Astrocyte (in vitro differentiated cells and primary cell): ENCODE data around the gene AFF3. TPM values are rescaled to one million over a fixed set of nuclear protein-coding genes. Genes with fewer than 3 reads are reported as not detected.
"Not testable (repeated sequence)": the region's sequence is repeated elsewhere in the genome, so short reads cannot be mapped to it uniquely, and the experiment has no call there.

ENCODE experiments used
- DNase-seq: peaks from one replicate; pipeline ENCODE4 v3.0.0-alpha.2; 2010; ENCODE audit warnings: low read depth
- FAIRE-seq: peaks from 2 replicates; lab custom pipeline; 2011; peaks lifted over from hg19 to GRCh38; lab: Jason Lieb, UNC
- H2AFZ ChIP-seq: 2 replicates; pipeline ENCODE4 v1.6.0; 2012; ENCODE audit warnings: low read depth, low read length, inconsistent platforms
- H3K27ac ChIP-seq: 2 replicates; pipeline ENCODE4 v1.5.1; 2011; ENCODE audit warnings: low read depth, low read length, inconsistent platforms
- H3K27me3 ChIP-seq: 2 replicates; pipeline ENCODE4 v1.6.0; 2011; ENCODE audit warnings: low read length, inconsistent platforms; ENCODE audit not compliant: insufficient read depth
- H3K36me3 ChIP-seq: 2 replicates; pipeline ENCODE4 v1.5.1; 2011; ENCODE audit warnings: low read length, inconsistent platforms; ENCODE audit not compliant: insufficient read depth
- H3K4me1 ChIP-seq: 2 replicates; pipeline ENCODE4 v1.5.1; 2011; ENCODE audit warnings: low read length, inconsistent platforms; ENCODE audit not compliant: insufficient read depth
- H3K4me2 ChIP-seq: 2 replicates; pipeline ENCODE4 v1.6.0; 2012; ENCODE audit warnings: low read length, inconsistent platforms
- H3K4me3 ChIP-seq: 2 replicates; pipeline ENCODE4 v1.5.1; 2011; ENCODE audit warnings: low read depth, mild to moderate bottlenecking, low read length, inconsistent platforms; ENCODE audit not compliant: insufficient read depth
- H3K79me2 ChIP-seq: 2 replicates; pipeline ENCODE4 v1.6.0; 2012; ENCODE audit warnings: mild to moderate bottlenecking, low read length, inconsistent platforms; ENCODE audit not compliant: insufficient read depth
- H3K9ac ChIP-seq: 2 replicates; pipeline ENCODE4 v1.6.0; 2012; ENCODE audit warnings: mild to moderate bottlenecking, low read length, inconsistent platforms
- H3K9me3 ChIP-seq: 2 replicates; pipeline ENCODE4 v1.5.1; 2012; ENCODE audit warnings: low read depth, mild to moderate bottlenecking, low read length, inconsistent platforms; ENCODE audit not compliant: insufficient read depth
- H4K20me1 ChIP-seq: 2 replicates; pipeline ENCODE4 v1.6.0; 2012; ENCODE audit warnings: low read length, inconsistent platforms; ENCODE audit not compliant: insufficient read depth
- H3K27ac Mint-ChIP-seq: one replicate; pipeline ENCODE4 v1.8.0; 2021; ENCODE audit warnings: mild to moderate bottlenecking, mixed read lengths; ENCODE audit not compliant: unreplicated experiment
- H3K27me3 Mint-ChIP-seq: one replicate; pipeline ENCODE4 v1.8.0; 2021; ENCODE audit warnings: low read depth, mixed read lengths; ENCODE audit not compliant: unreplicated experiment
- H3K36me3 Mint-ChIP-seq: one replicate; pipeline ENCODE4 v1.8.0; 2021; ENCODE audit warnings: low read depth, mixed read lengths; ENCODE audit not compliant: unreplicated experiment
- H3K4me1 Mint-ChIP-seq: one replicate; pipeline ENCODE4 v1.8.0; 2021; ENCODE audit warnings: low read depth, mixed read lengths; ENCODE audit not compliant: unreplicated experiment
- H3K4me3 Mint-ChIP-seq: one replicate; pipeline ENCODE4 v1.8.0; 2021; ENCODE audit warnings: mild to moderate bottlenecking, moderate library complexity, mixed read lengths; ENCODE audit not compliant: unreplicated experiment
- H3K9me3 Mint-ChIP-seq: one replicate; pipeline ENCODE4 v1.8.0; 2021; ENCODE audit warnings: mild to moderate bottlenecking, mixed read lengths; ENCODE audit not compliant: unreplicated experiment
- CTCF ChIP-seq: IDR thresholded peaks from 2 replicates; pipeline ENCODE4 v1.5.1; 2011; ENCODE audit warnings: low read depth, mild to moderate bottlenecking, inconsistent platforms, low read length, moderate library complexity; ENCODE audit not compliant: insufficient read depth
- EZH2 ChIP-seq: IDR thresholded peaks from 2 replicates; pipeline ENCODE4 v1.6.1; 2012; ENCODE audit warnings: mild to moderate bottlenecking, low read length, inconsistent platforms; ENCODE audit not compliant: insufficient read depth
- total RNA-seq: library from RNA; stranded (reverse); gene quantifications from 2 replicates; pipeline ENCODE4 v1.2.1, GENCODE V29; 2021

Gene AFF3
- total RNA-seq, 1 donor from 2014 or later: 14.7 TPM

GRCh38 chr2:99504844-99505584 lies 637.4 kb downstream of the AFF3 start:
- H3K9me3 Mint-ChIP-seq: no peaks in the 10 kb centered on the region
- Histone ChIP-seq H3K9me3 (no peaks in the 10 kb centered on the region), H3K27ac (no peak overlapping the region), H3K9ac (no peak overlapping the region), H4K20me1 (no peaks in the 10 kb centered on the region), H3K27me3 (peaks cover 7% of the 10 kb centered on the region), H3K36me3 (no peaks in the 10 kb centered on the region), H3K4me3 (no peak overlapping the region), H3K4me1 (no peaks in the 10 kb centered on the region), H3K4me2 (no peak overlapping the region), H3K79me2 (no peaks in the 10 kb centered on the region), H2AFZ (no peak overlapping the region)
- no peak overlapping the region for H3K4me3 Mint-ChIP-seq
- no peak overlapping the region for H3K27ac Mint-ChIP-seq
- no peak for FAIRE-seq
- no peaks in the 10 kb centered on the region for H3K4me1 Mint-ChIP-seq
- TF ChIP-seq EZH2 (no peak), CTCF (no peak)
- no peaks in the 10 kb centered on the region for H3K36me3 Mint-ChIP-seq
- peaks cover 9% of the 10 kb centered on the region for H3K27me3 Mint-ChIP-seq
- DNase-seq: no peak

- H3K4me3 ChIP-seq, H3K9me3 ChIP-seq, H3K27ac ChIP-seq, H3K4me1 Mint-ChIP-seq, H2AFZ ChIP-seq, H3K36me3 ChIP-seq, H3K4me2 ChIP-seq, H3K9ac ChIP-seq, H4K20me1 ChIP-seq, H3K27ac Mint-ChIP-seq, H3K4me3 Mint-ChIP-seq, H3K36me3 Mint-ChIP-seq, H3K4me1 ChIP-seq, DNase-seq, H3K9me3 Mint-ChIP-seq, FAIRE-seq, H3K27me3 ChIP-seq, H3K79me2 ChIP-seq: not testable (repeated sequence)
- H3K27me3 Mint-ChIP-seq: peaks cover 12% of the 10 kb centered on the region
These were observed 638.6 kb downstream of the AFF3 start for GRCh38 chr2:99503662-99504416.

DNA sequence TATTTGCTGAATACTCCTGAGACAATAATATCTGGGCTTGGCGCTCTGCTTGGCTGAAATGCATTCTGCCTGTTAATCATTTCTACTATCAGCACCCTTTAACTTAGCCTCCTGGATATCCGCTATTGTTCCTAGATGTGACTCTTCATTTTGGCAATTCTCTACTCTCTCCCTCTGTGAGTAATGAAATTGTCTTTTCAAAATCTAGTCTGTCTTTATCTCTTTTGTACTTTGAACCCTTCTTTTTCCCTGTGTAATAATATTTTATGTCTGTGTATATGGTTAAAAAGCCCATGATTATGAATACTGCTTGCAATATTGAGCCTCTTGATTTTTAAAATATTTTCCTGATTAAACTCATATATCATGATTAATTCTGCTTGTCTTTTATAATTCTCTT lies 646.4 kb downstream of the AFF3 start:
- peaks cover 3% of the 10 kb centered on the region for H3K27me3 ChIP-seq
- Mint-ChIP-seq H3K27me3 (peaks cover 25% of the 10 kb centered on the region), H3K4me3 (no peak overlapping the region), H3K4me1 (no peaks in the 10 kb centered on the region), H3K27ac (no peak overlapping the region), H3K9me3 (no peaks in the 10 kb centered on the region), H3K36me3 (no peaks in the 10 kb centered on the region)
- H2AFZ ChIP-seq: no peak overlapping the region
- H3K9me3 ChIP-seq: no peaks in the 10 kb centered on the region
- FAIRE-seq: no peak
- H3K4me2 ChIP-seq: no peak overlapping the region
- H4K20me1 ChIP-seq: no peaks in the 10 kb centered on the region
- DNase-seq: no peak
- H3K79me2 ChIP-seq: no peaks in the 10 kb centered on the region
- TF ChIP-seq EZH2 (no peak), CTCF (no peak)
- no peaks in the 10 kb centered on the region for H3K36me3 ChIP-seq
- no peaks in the 10 kb centered on the region for H3K4me1 ChIP-seq
- H3K27ac ChIP-seq: no peak overlapping the region
- H3K9ac ChIP-seq: no peak overlapping the region
- no peak overlapping the region for H3K4me3 ChIP-seq

Other genes starting within 250 kb of the AFF3 start
- 0.45 and 0.62 TPM in 2 replicates for gene LONRF2, start 179.9 kb upstream of the AFF3 start, total RNA-seq